ENCODE measurements around the gene C17orf114.

The C17orf114 gene

DNA sequence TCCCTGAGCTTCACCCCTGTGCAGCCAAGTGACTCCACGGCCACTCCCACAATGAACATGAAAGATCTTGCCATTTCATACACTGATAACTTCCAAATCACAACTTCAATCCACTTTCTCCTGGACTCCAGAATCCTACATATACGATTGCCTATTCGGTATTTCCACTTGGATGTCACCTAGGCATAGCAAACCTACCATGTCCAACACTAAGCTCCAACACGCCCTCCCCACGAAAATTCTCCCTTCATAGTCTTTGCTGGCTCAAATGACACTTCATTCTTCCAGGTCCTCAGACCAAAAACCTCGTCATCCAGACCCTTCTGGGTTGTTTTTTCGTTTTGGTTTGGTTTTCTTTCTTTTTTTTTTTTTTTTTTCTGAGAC, 11.4 kb downstream of the C17orf114 start:
- peaks cover 18 to 34% of the 10 kb centered on the region in 2 donors for H3K4me1 ChIP-seq
- ATAC-seq (no peak), DNase-seq (no peak)
- TF ChIP-seq, protein P1, sequence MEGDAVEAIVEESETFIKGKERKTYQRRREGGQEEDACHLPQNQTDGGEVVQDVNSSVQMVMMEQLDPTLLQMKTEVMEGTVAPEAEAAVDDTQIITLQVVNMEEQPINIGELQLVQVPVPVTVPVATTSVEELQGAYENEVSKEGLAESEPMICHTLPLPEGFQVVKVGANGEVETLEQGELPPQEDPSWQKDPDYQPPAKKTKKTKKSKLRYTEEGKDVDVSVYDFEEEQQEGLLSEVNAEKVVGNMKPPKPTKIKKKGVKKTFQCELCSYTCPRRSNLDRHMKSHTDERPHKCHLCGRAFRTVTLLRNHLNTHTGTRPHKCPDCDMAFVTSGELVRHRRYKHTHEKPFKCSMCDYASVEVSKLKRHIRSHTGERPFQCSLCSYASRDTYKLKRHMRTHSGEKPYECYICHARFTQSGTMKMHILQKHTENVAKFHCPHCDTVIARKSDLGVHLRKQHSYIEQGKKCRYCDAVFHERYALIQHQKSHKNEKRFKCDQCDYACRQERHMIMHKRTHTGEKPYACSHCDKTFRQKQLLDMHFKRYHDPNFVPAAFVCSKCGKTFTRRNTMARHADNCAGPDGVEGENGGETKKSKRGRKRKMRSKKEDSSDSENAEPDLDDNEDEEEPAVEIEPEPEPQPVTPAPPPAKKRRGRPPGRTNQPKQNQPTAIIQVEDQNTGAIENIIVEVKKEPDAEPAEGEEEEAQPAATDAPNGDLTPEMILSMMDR (IDR thresholded peaks at IDR 0.05): no peak
- peak overlapping the region; percentile 94 to 95 for H3K27ac ChIP-seq
- intact Hi-C loops (cut with DNase I): loop anchor here in 1 of 2 donors (5.0 kb wide), 1 partner anchor 102 kb away; no protein-coding TSS in a partner anchor
- H3K4me3 ChIP-seq: peak overlapping the region; percentile 73 to 80
- no peaks in the 10 kb centered on the region for H3K36me3 ChIP-seq
- H3K9me3 ChIP-seq: no peaks in the 10 kb centered on the region
- peaks cover 7 to 49% of the 10 kb centered on the region in 2 donors for H3K27me3 ChIP-seq

DNA sequence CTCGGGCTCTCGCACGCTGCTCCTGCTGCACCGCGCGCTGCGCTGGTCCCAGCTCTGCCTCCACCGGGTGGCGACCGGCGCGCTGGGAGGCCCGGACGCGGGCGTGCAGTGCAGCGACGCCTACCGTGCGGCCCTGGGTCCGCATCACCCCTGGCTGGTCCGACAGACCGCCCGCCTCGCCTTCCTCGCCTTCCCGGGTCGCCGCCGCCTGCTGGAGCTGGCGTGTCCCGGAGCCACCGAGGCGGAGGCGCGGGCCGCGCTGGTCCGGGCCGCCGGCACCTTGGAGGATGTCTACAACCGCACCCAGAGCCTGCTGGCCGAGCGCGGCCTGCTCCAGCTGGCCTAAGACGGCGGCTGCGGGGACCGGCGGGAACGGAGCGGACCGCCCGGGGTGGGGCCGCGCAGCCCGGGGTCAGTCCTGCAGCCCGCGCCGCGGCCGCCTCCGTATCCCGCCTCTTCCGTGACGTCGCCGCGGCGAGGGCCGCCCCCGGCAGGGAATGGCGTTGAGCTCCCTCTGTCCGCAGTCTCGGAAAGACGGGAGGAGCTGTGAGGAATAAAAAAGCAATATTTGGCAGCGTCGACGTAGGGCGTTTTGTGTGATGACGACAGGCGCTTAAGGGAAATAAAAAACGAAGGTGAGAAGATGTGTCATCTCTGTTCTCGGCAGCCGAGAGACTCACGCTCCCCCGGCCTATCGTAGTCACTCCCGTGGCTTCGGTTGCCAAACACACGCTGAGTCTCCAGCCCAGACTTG, 12.0 kb downstream of the C17orf114 start:
- peak overlapping the region; percentile 94 to 95 for H3K27ac ChIP-seq
- H3K9me3 ChIP-seq: no peaks in the 10 kb centered on the region
- H3K4me1 ChIP-seq: peaks cover 23 to 40% of the 10 kb centered on the region in 2 donors
- no peaks in the 10 kb centered on the region for H3K36me3 ChIP-seq
- ATAC-seq: peak; percentile 92
- peak; percentile 86 to 97 (median 90) for DNase-seq
- peaks cover 13 to 55% of the 10 kb centered on the region in 2 donors for H3K27me3 ChIP-seq
- intact Hi-C loops (cut with DNase I): loop anchor here in 1 of 2 donors (5.0 kb wide), 1 partner anchor 102 kb away; no protein-coding TSS in a partner anchor
- H3K4me3 ChIP-seq: peak overlapping the region; percentile 73 to 80
- TF ChIP-seq, protein P1 (IDR thresholded peaks at IDR 0.05): peak; percentile 68 to 83

DNA sequence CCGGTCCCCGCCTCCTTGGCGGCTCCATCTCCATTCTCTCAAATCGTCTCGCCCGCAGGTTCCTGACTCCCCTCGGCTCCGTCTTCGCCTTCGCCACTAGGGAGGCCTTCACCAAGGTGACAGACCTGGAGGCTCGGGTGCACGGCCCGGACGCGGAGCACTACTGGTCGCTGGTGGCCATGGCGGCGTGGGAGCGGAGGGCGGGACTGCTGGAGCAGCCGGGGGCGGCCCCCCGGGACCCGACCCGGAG, 12.5 kb downstream of the C17orf114 start:
- peaks cover 16 to 60% of the 10 kb centered on the region in 2 donors for H3K27me3 ChIP-seq
- H3K9me3 ChIP-seq: no peaks in the 10 kb centered on the region
- TF ChIP-seq, protein P1 (IDR thresholded peaks at IDR 0.05): no peak
- DNase-seq: no peak
- ATAC-seq: no peak
- peak overlapping the region; percentile 94 to 95 for H3K27ac ChIP-seq
- no peaks in the 10 kb centered on the region for H3K36me3 ChIP-seq
- H3K4me3 ChIP-seq: peak overlapping the region; percentile 73 to 80
- intact Hi-C loops (cut with DNase I): no loop called here
- H3K4me1 ChIP-seq: peaks cover 23 to 42% of the 10 kb centered on the region in 2 donors

DNA sequence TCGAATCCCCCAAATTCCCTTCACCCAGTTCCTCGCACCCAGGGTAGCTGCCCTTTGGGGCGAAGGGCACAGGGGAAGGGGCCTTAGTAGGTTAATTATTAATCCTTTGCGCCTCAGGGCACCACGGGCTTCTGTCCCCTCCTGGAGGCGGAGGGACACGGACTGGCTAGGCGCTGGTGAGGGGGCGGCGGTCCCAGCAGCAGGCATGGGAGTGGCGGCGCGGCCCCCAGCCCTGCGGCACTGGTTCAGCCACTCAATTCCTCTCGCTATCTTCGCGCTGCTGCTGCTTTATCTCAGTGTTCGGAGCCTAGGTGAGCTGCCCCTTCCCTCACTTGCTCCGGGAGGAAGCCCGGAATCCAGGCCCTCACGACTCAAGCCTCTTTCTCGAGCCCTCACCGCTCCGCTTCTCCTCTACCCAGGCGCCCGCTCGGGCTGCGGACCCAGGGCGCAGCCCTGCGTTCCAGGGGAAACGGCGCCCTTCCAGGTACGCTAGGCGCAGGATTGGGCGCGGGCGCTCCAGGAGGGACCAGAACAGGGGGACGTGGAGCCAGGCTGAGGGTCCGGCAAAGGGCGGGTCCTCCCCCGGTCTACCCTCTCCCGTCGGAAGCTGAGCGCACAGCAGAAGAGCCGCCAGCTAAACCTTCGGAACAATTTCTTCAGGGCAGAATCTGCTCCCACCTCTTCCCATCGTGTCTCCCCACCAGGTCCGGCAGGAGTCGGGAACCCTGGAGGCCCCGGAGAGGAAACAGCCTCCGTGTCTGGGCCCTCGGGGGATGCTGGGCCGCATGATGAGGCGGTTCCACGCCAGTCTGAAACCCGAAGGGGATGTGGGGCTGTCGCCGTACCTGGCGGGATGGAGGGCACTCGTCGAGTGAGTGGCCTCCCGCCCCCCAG, 13.1 kb downstream of the C17orf114 start, which contains the start of gene GLTPD2:
Gene GLTPD2, plus strand, starts transcription at position 158 of the 894 bp plus-strand sequence. Its CDS starts 48 bp downstream, at position 206.
- intact Hi-C loops (cut with DNase I): no loop called here
- Histone ChIP-seq H3K27me3 (peaks cover 21 to 66% of the 10 kb centered on the region in 2 donors), H3K4me1 (peaks cover 23 to 42% of the 10 kb centered on the region in 2 donors), H3K36me3 (no peaks in the 10 kb centered on the region), H3K4me3 (peak within 1 kb of the TSS; percentile 73 to 80), H3K27ac (peak within 1 kb of the TSS; percentile 94 to 95), H3K9me3 (no peaks in the 10 kb centered on the region)
- DNase-seq: no peak
- TF ChIP-seq, protein P1 (IDR thresholded peaks at IDR 0.05): no peak
- ATAC-seq: peak; percentile 4

Data from left lung (tissue), 4 donors.